Bronchial epithelial cell (primary cell): Measurements from ENCODE around the gene LMCD1. TPM values are rescaled to one million over a fixed set of nuclear protein-coding genes. Genes with fewer than 3 reads are reported as not detected.
A peak's percentile ranks its signal among the peaks of the same experiment; 100 is the strongest.

Source experiments
- DNase-seq: peaks from one replicate; pipeline ENCODE4 v3.0.0-alpha.2; 2010; ENCODE audit warnings: low read depth
- FAIRE-seq: peaks from 2 replicates; lab custom pipeline; 2011; peaks lifted over from hg19 to GRCh38; lab: Jason Lieb, UNC
- H3K27me3 ChIP-seq: 2 replicates; pipeline ENCODE4 v1.5.1; 2011; ENCODE audit warnings: low read length; ENCODE audit not compliant: control insufficient read depth, insufficient read depth
- H3K36me3 ChIP-seq: 2 replicates; pipeline ENCODE4 v1.5.1; 2011; ENCODE audit warnings: low read length; ENCODE audit not compliant: control insufficient read depth, insufficient read depth
- H3K4me3 ChIP-seq: 2 replicates; pipeline ENCODE4 v1.5.1; 2011; ENCODE audit warnings: mild to moderate bottlenecking, low read depth, low read length, control low read depth
- CTCF ChIP-seq: IDR thresholded peaks from 2 replicates; pipeline ENCODE4 v1.5.1; 2011; ENCODE audit warnings: mild to moderate bottlenecking, moderate library complexity, low read length, control low read depth, inconsistent platforms; ENCODE audit not compliant: insufficient read depth, severe bottlenecking
- total RNA-seq: library from RNA; depleted of rRNA; stranded (reverse); fragments of >200 nt; gene quantifications from 2 replicates; pipeline ENCODE4 v1.2.1, GENCODE V29; 2014

The LMCD1 gene
- total RNA-seq, 1 donor from 2014 or later, result 2.6 TPM

- FAIRE-seq, result no peak
- Histone ChIP-seq H3K27me3 (no peaks in the 10 kb centered on the region), H3K4me3 (no peak overlapping the region), H3K36me3 (no peaks in the 10 kb centered on the region)
- DNase-seq, result peak; percentile 59
- no peak for TF ChIP-seq CTCF
These were observed 24.3 kb downstream of the LMCD1 start for GRCh38 chr3:8525893-8526292.

DNA sequence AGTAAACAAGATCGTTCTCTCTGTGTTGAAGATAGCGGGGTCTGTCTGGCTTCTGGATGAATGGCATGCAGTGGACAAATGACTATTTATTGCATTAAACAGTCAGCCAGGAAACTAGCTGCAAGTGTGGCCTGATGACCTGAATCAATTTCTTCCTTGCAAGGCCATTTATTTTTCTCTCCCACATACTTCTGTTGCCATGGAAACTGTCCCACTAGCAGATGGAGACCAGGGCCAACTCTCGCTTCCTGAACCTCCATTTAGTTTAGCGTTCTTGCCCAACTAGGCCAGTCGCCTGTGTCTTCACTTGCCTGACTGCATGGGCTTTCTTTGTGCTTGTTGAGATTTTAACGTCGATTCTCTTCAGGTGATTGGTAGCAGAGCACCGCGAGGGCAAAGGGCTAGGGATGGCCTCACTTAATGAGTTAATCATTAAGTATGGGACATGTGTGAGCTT is 27.6 kb downstream of the LMCD1 start:
- FAIRE-seq, result no peak
- no peak for TF ChIP-seq CTCF
- Histone ChIP-seq H3K27me3 (no peaks in the 10 kb centered on the region), H3K36me3 (no peaks in the 10 kb centered on the region), H3K4me3 (no peak overlapping the region)
- no peak for DNase-seq

DNA sequence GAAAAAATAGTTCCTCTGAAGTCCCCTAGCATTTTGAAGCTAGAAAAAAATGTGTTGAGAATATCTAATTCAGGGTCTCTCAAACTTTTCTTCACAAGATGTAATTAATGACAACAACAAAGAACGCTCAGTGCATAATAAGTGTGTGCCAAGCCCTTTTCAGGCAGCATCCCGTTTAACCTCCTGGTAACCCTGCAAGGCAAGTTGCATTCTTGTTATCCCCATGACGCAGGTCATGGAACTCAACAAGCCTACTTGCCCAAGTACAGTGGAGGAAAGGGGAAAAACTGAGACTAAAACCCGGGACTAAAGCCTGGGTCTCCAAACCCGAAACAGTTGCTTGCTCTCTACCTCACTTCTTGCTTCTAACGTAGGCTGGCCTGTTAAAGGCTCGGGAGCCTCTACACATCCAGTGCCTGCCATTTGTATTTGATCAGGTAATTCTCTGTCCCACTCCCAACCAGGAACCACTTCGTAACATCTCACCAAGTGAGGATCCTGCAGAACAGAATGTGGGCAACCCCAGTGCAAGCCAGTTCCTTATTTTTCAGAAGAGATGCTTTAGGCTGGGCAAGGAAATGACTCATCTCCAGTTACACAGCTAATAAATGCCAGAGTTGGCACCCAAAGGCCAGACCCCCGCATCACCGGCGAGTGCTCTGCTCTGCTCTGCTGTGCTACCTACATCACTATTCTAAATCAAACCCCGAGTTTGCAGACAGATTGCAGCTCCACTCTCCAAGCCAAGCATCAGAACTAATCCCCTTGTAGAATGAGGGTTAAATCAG is 28.3 kb downstream of the LMCD1 start:
- no peak overlapping the region for H3K4me3 ChIP-seq
- no peak for TF ChIP-seq CTCF
- DNase-seq (peak; percentile 37), FAIRE-seq (no peak)
- H3K27me3 ChIP-seq, result no peaks in the 10 kb centered on the region
- no peaks in the 10 kb centered on the region for H3K36me3 ChIP-seq

DNA sequence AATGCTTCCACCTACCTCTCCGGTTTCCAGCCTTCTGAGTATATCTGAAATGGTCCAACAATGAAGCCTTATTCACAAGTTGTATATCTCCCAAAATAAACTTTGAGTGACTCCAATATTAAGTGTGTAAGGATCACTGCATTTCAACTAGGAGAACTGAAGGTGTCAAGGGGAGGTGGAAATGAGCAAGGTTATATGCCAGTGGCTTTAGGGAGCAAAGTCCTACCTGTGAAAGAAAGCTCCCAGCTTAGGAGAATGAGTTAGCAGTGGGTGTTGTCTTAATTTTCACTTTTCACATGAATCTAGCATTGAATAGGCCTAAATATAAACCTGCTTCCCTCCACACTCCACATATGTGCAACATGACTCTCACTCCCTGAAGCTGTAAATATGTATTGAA is 29.0 kb downstream of the LMCD1 start:
- no peak overlapping the region for H3K4me3 ChIP-seq
- no peak for TF ChIP-seq CTCF
- DNase-seq (no peak), FAIRE-seq (no peak)
- H3K27me3 ChIP-seq, result no peaks in the 10 kb centered on the region
- no peaks in the 10 kb centered on the region for H3K36me3 ChIP-seq

DNA sequence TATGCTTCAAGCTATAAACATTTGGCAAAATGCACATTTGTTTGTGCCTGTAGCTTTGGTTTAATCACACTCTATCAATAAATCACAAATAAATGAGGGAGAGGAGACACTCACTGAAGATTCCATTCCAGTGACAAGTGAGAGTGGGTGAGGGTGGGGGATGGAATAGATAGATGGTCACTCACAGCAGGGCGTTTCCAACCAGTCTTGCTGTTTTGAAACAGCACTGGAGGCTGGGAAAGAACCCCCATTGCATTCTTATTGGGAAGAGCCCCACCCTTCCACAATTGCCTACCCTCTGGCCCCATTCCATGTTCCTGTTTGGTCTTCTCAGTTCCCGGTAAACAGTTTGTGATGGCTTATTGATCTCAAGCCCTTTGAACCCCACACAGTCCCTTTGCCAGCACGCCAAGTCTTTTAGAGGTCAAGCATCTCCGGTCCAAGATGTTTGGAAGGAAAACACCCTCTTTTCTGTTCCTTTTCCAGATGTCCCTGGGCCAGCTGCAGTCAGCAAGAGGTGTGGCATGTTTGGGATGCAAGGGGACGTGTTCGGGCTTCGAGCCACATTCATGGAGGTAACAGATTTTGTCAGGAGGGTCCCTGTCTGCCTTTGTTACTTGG is 30.7 kb downstream of the LMCD1 start:
- Histone ChIP-seq H3K27me3 (no peaks in the 10 kb centered on the region), H3K4me3 (no peak overlapping the region), H3K36me3 (no peaks in the 10 kb centered on the region)
- FAIRE-seq, result no peak
- no peak for TF ChIP-seq CTCF
- DNase-seq, result peak; percentile 30
